Measurements from ENCODE around the gene PLXDC2.

The PLXDC2 gene

GRCh38 chr10:19788902-19789301, 27.3 kb upstream of the PLXDC2 start:
- Histone ChIP-seq H3K79me1 (ENCODE audit: low read length) (no peaks in the 10 kb centered on the region), H3K9ac (ENCODE audit: low read length) (no peak overlapping the region), H4K5ac (ENCODE audit: low read length) (no peak overlapping the region), H3K56ac (ENCODE audit: low read length) (no peak overlapping the region), H3K4ac (ENCODE audit: low read depth, low read length) (no peak overlapping the region), H3K4me2 (ENCODE audit: low read length) (no peak overlapping the region), H4K8ac (ENCODE audit: low read depth, low read length) (no peak overlapping the region), H3K79me2 (ENCODE audit: control insufficient read depth, insufficient read depth, low read length) (no peaks in the 10 kb centered on the region), H2BK120ac (ENCODE audit: low read depth, low read length) (no peak overlapping the region), H3K27me3 (ENCODE audit: insufficient read depth, low read length, poor library complexity) (no peaks in the 10 kb centered on the region), H3K4me3 (ENCODE audit: low read length) (no peak overlapping the region), H3K23ac (ENCODE audit: low read length) (no peak overlapping the region), H3K36me3 (ENCODE audit: control insufficient read depth, insufficient read depth, low read length) (no peaks in the 10 kb centered on the region), H3K4me1 (ENCODE audit: control insufficient read depth, low read depth, low read length) (no peaks in the 10 kb centered on the region), H3K18ac (ENCODE audit: low read length) (no peak overlapping the region), H2AK5ac (ENCODE audit: low read length) (no peak overlapping the region), H2BK15ac (replicated peaks; ENCODE audit: low read depth) (no peak overlapping the region), H2BK5ac (ENCODE audit: low read length) (no peak overlapping the region), H3K27ac (ENCODE audit: low read depth, low read length) (no peak overlapping the region)
- WGBS (ENCODE audit: extremely low coverage, insufficient coverage, low lambda C conversion rate): no CpG with 5 or more reads among the region's 2 CpGs
- DNase-seq: peak; percentile 18

GRCh38 chr10:19789607-19790006, 26.6 kb upstream of the PLXDC2 start:
- Histone ChIP-seq H3K18ac (ENCODE audit: low read length) (no peak overlapping the region), H3K79me1 (ENCODE audit: low read length) (no peaks in the 10 kb centered on the region), H3K36me3 (ENCODE audit: control insufficient read depth, insufficient read depth, low read length) (no peaks in the 10 kb centered on the region), H2BK120ac (ENCODE audit: low read depth, low read length) (no peak overlapping the region), H3K4ac (ENCODE audit: low read depth, low read length) (no peak overlapping the region), H3K4me3 (ENCODE audit: low read length) (no peak overlapping the region), H3K4me2 (ENCODE audit: low read length) (no peak overlapping the region), H2AK5ac (ENCODE audit: low read length) (no peak overlapping the region), H3K79me2 (ENCODE audit: control insufficient read depth, insufficient read depth, low read length) (no peaks in the 10 kb centered on the region), H2BK15ac (replicated peaks; ENCODE audit: low read depth) (no peak overlapping the region), H2BK5ac (ENCODE audit: low read length) (no peak overlapping the region), H3K23ac (ENCODE audit: low read length) (no peak overlapping the region), H3K27me3 (ENCODE audit: insufficient read depth, low read length, poor library complexity) (no peaks in the 10 kb centered on the region), H4K5ac (ENCODE audit: low read length) (no peak overlapping the region), H4K8ac (ENCODE audit: low read depth, low read length) (no peak overlapping the region), H3K9ac (ENCODE audit: low read length) (no peak overlapping the region), H3K56ac (ENCODE audit: low read length) (no peak overlapping the region), H3K27ac (ENCODE audit: low read depth, low read length) (no peak overlapping the region), H3K4me1 (ENCODE audit: control insufficient read depth, low read depth, low read length) (no peaks in the 10 kb centered on the region)
- WGBS (ENCODE audit: extremely low coverage, insufficient coverage, low lambda C conversion rate): no CpG with 5 or more reads among the region's 5 CpGs
- DNase-seq: no peak

GRCh38 chr10:19791032-19791431, 25.2 kb upstream of the PLXDC2 start:
- Histone ChIP-seq H2BK5ac (ENCODE audit: low read length) (no peak overlapping the region), H2BK15ac (replicated peaks; ENCODE audit: low read depth) (no peak overlapping the region), H3K4me2 (ENCODE audit: low read length) (no peak overlapping the region), H3K27ac (ENCODE audit: low read depth, low read length) (no peak overlapping the region), H3K36me3 (ENCODE audit: control insufficient read depth, insufficient read depth, low read length) (no peaks in the 10 kb centered on the region), H3K79me2 (ENCODE audit: control insufficient read depth, insufficient read depth, low read length) (no peaks in the 10 kb centered on the region), H3K4ac (ENCODE audit: low read depth, low read length) (no peak overlapping the region), H3K9ac (ENCODE audit: low read length) (no peak overlapping the region), H2AK5ac (ENCODE audit: low read length) (no peak overlapping the region), H3K23ac (ENCODE audit: low read length) (no peak overlapping the region), H3K4me3 (ENCODE audit: low read length) (no peak overlapping the region), H4K5ac (ENCODE audit: low read length) (no peak overlapping the region), H3K27me3 (ENCODE audit: insufficient read depth, low read length, poor library complexity) (no peaks in the 10 kb centered on the region), H2BK120ac (ENCODE audit: low read depth, low read length) (no peak overlapping the region), H4K8ac (ENCODE audit: low read depth, low read length) (no peak overlapping the region), H3K79me1 (ENCODE audit: low read length) (no peaks in the 10 kb centered on the region), H3K18ac (ENCODE audit: low read length) (no peak overlapping the region), H3K56ac (ENCODE audit: low read length) (no peak overlapping the region), H3K4me1 (ENCODE audit: control insufficient read depth, low read depth, low read length) (no peaks in the 10 kb centered on the region)
- DNase-seq: no peak
- WGBS (ENCODE audit: extremely low coverage, insufficient coverage, low lambda C conversion rate): no CpG with 5 or more reads among the region's 2 CpGs

DNA sequence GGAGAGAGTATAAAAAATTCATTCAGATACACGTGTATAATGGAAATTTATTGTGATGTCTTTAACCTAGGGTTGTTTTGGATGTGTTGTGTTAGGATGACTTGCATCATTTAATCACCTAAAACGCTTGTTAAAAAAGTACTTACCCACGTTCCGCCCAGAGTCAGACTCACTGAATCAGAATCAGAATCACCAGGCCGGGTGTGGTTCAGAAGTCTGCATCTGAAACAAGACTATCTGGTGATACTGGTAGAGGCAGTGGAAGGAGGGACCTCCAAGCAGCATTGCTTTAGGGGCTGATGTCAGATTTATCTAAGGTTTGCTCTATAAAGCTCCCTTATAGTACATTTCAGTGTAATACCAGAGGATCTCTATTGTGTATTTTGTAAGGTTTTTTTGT, 20.5 kb upstream of the PLXDC2 start:
- no peak for DNase-seq
- no peak overlapping the region for H2BK120ac ChIP-seq (ENCODE audit: low read depth, low read length)
- no peaks in the 10 kb centered on the region for H3K36me3 ChIP-seq (ENCODE audit: control insufficient read depth, insufficient read depth, low read length)
- no peak overlapping the region for H3K56ac ChIP-seq (ENCODE audit: low read length)
- no peak overlapping the region for H4K5ac ChIP-seq (ENCODE audit: low read length)
- H3K4me1 ChIP-seq (ENCODE audit: control insufficient read depth, low read depth, low read length): no peaks in the 10 kb centered on the region
- H3K27me3 ChIP-seq (ENCODE audit: insufficient read depth, low read length, poor library complexity): no peaks in the 10 kb centered on the region
- no peaks in the 10 kb centered on the region for H3K79me2 ChIP-seq (ENCODE audit: control insufficient read depth, insufficient read depth, low read length)
- no peak overlapping the region for H3K27ac ChIP-seq (ENCODE audit: low read depth, low read length)
- no peak overlapping the region for H2BK5ac ChIP-seq (ENCODE audit: low read length)
- no peak overlapping the region for H3K23ac ChIP-seq (ENCODE audit: low read length)
- H3K79me1 ChIP-seq (ENCODE audit: low read length): no peaks in the 10 kb centered on the region
- no peak overlapping the region for H3K4me3 ChIP-seq (ENCODE audit: low read length)
- no peak overlapping the region for H3K18ac ChIP-seq (ENCODE audit: low read length)
- H3K4me2 ChIP-seq (ENCODE audit: low read length): no peak overlapping the region
- no peak overlapping the region for H2AK5ac ChIP-seq (ENCODE audit: low read length)
- WGBS (ENCODE audit: extremely low coverage, insufficient coverage, low lambda C conversion rate): no CpG with 5 or more reads among the region's 5 CpGs
- H3K9ac ChIP-seq (ENCODE audit: low read length): no peak overlapping the region
- no peak overlapping the region for H4K8ac ChIP-seq (ENCODE audit: low read depth, low read length)
- H2BK15ac ChIP-seq (replicated peaks; ENCODE audit: low read depth): no peak overlapping the region
- H3K4ac ChIP-seq (ENCODE audit: low read depth, low read length): no peak overlapping the region

- H2BK15ac ChIP-seq (replicated peaks; ENCODE audit: low read depth): no peak overlapping the region
- H4K5ac ChIP-seq (ENCODE audit: low read length): no peak overlapping the region
- no peak for DNase-seq
- no peaks in the 10 kb centered on the region for H3K4me1 ChIP-seq (ENCODE audit: control insufficient read depth, low read depth, low read length)
- H3K4ac ChIP-seq (ENCODE audit: low read depth, low read length): no peak overlapping the region
- H3K36me3 ChIP-seq (ENCODE audit: control insufficient read depth, insufficient read depth, low read length): no peaks in the 10 kb centered on the region
- H2BK5ac ChIP-seq (ENCODE audit: low read length): no peak overlapping the region
- H3K18ac ChIP-seq (ENCODE audit: low read length): no peak overlapping the region
- no peaks in the 10 kb centered on the region for H3K79me1 ChIP-seq (ENCODE audit: low read length)
- H3K27ac ChIP-seq (ENCODE audit: low read depth, low read length): no peak overlapping the region
- no peak overlapping the region for H3K56ac ChIP-seq (ENCODE audit: low read length)
- no peak overlapping the region for H3K4me2 ChIP-seq (ENCODE audit: low read length)
- no peak overlapping the region for H3K9ac ChIP-seq (ENCODE audit: low read length)
- no peak overlapping the region for H2AK5ac ChIP-seq (ENCODE audit: low read length)
- WGBS (ENCODE audit: extremely low coverage, insufficient coverage, low lambda C conversion rate): no CpG with 5 or more reads among the region's 3 CpGs
- no peak overlapping the region for H3K23ac ChIP-seq (ENCODE audit: low read length)
- no peaks in the 10 kb centered on the region for H3K79me2 ChIP-seq (ENCODE audit: control insufficient read depth, insufficient read depth, low read length)
- no peak overlapping the region for H4K8ac ChIP-seq (ENCODE audit: low read depth, low read length)
- H2BK120ac ChIP-seq (ENCODE audit: low read depth, low read length): no peak overlapping the region
- H3K4me3 ChIP-seq (ENCODE audit: low read length): no peak overlapping the region
- no peaks in the 10 kb centered on the region for H3K27me3 ChIP-seq (ENCODE audit: insufficient read depth, low read length, poor library complexity)
Observed at GRCh38 chr10:19800161-19800560, 16.1 kb upstream of the PLXDC2 start.

DNA sequence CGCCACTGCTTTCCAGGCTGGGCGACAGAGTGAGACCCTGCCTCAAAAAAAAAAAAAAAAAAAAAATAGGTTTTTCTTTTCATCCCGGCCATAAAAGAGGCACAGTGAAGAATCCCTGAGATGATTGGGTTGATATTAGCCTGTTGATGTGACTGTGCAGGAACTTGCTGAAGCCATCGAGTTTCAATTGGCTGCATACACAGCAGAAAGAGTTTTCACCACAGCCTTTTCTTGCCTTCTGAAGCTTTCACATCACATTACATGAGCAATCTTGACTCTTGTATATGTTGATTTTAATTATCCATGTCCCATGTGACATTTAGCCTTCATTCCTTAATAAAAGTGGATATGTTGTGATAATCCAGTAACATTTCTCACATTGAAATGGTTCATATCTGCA, 14.9 kb upstream of the PLXDC2 start:
- Histone ChIP-seq H3K9ac (ENCODE audit: low read length) (no peak overlapping the region), H2BK5ac (ENCODE audit: low read length) (no peak overlapping the region), H4K8ac (ENCODE audit: low read depth, low read length) (no peak overlapping the region), H2BK120ac (ENCODE audit: low read depth, low read length) (no peak overlapping the region), H2BK15ac (replicated peaks; ENCODE audit: low read depth) (no peak overlapping the region), H3K79me2 (ENCODE audit: control insufficient read depth, insufficient read depth, low read length) (no peaks in the 10 kb centered on the region), H3K4me2 (ENCODE audit: low read length) (no peak overlapping the region), H3K36me3 (ENCODE audit: control insufficient read depth, insufficient read depth, low read length) (no peaks in the 10 kb centered on the region), H3K56ac (ENCODE audit: low read length) (no peak overlapping the region), H3K4ac (ENCODE audit: low read depth, low read length) (no peak overlapping the region), H2AK5ac (ENCODE audit: low read length) (no peak overlapping the region), H3K27ac (ENCODE audit: low read depth, low read length) (no peak overlapping the region), H4K5ac (ENCODE audit: low read length) (no peak overlapping the region), H3K4me3 (ENCODE audit: low read length) (no peak overlapping the region), H3K18ac (ENCODE audit: low read length) (no peak overlapping the region), H3K79me1 (ENCODE audit: low read length) (no peaks in the 10 kb centered on the region), H3K23ac (ENCODE audit: low read length) (no peak overlapping the region), H3K27me3 (ENCODE audit: insufficient read depth, low read length, poor library complexity) (no peaks in the 10 kb centered on the region), H3K4me1 (ENCODE audit: control insufficient read depth, low read depth, low read length) (no peaks in the 10 kb centered on the region)
- whole genome bisulfite sequencing (ENCODE audit: extremely low coverage, insufficient coverage, low lambda C conversion rate): no CpG with 5 or more reads among the region's 4 CpGs
- DNase-seq: no peak

All from mesendoderm (in vitro differentiated cells).